ENCODE measurements around the gene CSH2. TPM values are rescaled to one million over a fixed set of nuclear protein-coding genes. Genes with fewer than 3 reads are reported as not detected.

The CSH2 gene
- total and polyA plus RNA-seq, 9 of the 15 experiments (the other 6 are each of a cell fraction or from before 2014, with no cell fraction given): not detected

DNA sequence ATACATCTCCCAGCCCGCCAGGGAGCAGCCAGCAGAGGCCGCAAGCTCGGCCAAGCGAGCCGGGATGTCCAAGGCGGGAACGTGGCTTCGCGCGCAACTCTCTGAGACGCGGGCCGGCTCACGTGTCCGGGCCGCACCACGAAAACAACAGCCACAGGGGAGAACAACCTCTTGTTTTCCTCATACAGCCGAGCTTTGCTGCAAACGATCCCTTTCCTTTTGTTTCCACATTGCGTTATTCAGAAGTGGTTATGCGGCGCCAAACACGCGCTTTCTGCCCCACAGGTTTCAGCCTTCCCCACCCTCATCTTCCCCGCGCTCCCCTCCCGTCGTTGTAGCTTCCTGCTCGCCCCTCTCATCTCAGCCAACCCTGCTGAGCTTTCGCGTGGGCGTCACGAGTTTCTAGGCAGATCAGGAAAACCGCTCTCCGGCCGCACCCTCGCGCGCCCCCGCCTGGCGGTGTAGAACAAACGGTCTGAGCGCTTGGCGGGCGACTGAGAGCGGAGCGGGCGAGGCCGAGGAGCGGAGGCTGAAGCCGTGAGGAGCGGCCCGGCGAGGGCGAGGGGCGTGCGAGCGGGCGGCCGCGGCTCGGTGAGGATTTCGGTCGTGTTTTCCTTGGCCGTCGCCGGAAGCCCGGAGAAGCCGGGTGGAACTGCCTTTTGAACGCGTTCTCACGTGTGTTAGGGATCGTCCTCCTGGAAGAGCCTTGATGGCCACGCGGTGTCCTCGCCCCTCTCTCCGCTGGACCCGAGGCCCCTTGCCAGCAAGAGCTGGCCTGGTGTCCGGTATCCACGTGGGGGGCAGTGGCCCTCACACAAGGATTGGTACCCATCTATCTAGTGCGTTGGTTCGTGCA is 24.4 kb downstream of the CSH2 start (continued):
- TF ChIP-seq, protein P1, sequence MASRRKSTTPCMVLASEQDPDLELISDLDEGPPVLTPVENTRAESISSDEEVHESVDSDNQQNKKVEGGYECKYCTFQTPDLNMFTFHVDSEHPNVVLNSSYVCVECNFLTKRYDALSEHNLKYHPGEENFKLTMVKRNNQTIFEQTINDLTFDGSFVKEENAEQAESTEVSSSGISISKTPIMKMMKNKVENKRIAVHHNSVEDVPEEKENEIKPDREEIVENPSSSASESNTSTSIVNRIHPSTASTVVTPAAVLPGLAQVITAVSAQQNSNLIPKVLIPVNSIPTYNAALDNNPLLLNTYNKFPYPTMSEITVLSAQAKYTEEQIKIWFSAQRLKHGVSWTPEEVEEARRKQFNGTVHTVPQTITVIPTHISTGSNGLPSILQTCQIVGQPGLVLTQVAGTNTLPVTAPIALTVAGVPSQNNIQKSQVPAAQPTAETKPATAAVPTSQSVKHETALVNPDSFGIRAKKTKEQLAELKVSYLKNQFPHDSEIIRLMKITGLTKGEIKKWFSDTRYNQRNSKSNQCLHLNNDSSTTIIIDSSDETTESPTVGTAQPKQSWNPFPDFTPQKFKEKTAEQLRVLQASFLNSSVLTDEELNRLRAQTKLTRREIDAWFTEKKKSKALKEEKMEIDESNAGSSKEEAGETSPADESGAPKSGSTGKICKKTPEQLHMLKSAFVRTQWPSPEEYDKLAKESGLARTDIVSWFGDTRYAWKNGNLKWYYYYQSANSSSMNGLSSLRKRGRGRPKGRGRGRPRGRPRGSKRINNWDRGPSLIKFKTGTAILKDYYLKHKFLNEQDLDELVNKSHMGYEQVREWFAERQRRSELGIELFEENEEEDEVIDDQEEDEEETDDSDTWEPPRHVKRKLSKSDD (conservative IDR thresholded peaks at IDR 0.05; ENCODE audit: low read length): peak; percentile 56; the same call in 1 of the 2 replicates
- TF ChIP-seq, protein P2, sequence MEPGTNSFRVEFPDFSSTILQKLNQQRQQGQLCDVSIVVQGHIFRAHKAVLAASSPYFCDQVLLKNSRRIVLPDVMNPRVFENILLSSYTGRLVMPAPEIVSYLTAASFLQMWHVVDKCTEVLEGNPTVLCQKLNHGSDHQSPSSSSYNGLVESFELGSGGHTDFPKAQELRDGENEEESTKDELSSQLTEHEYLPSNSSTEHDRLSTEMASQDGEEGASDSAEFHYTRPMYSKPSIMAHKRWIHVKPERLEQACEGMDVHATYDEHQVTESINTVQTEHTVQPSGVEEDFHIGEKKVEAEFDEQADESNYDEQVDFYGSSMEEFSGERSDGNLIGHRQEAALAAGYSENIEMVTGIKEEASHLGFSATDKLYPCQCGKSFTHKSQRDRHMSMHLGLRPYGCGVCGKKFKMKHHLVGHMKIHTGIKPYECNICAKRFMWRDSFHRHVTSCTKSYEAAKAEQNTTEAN (CRISPR knock-in tag; IDR thresholded peaks at IDR 0.05): peak; percentile 94
- TF ChIP-seq MTF1 (CRISPR knock-in tag; IDR thresholded peaks at IDR 0.05; ENCODE audit: borderline replicate concordance) (peak; percentile 54; the same call in 1 of the 2 replicates), NCOR1 (IDR thresholded peaks at IDR 0.05) (0 out of 2 replicates have a peak, but pooled peaks have one; percentile 13), HDAC2 (IDR thresholded peaks at IDR 0.05) (peak; percentile 61), CC2D1A (IDR thresholded peaks at IDR 0.05) (no peak; the same call in 1 of the 2 replicates), ZNF24 (IDR thresholded peaks at IDR 0.05) (peak; percentile 69; the same call in 1 of the 2 replicates), CREBBP (IDR thresholded peaks at IDR 0.05; ENCODE audit: low read depth, low read length) (no peak), ZNF174 (CRISPR knock-in tag; IDR thresholded peaks at IDR 0.05) (peak; percentile 76; the same call in 1 of the 2 replicates), PHB (CRISPR knock-in tag; IDR thresholded peaks at IDR 0.05) (peak; percentile 91), CTBP1 (IDR thresholded peaks at IDR 0.05; ENCODE audit: borderline replicate concordance) (peak; percentile 76; the same call in 1 of the 2 replicates), TEAD2 (tag; IDR thresholded peaks at IDR 0.05) (no peak), ZNF707 (CRISPR knock-in tag; conservative IDR thresholded peaks at IDR 0.05) (0 out of 2 replicates have a peak, but pooled peaks have one; percentile 58), PYGO2 (tag; IDR thresholded peaks at IDR 0.05) (no peak), SIX5 (IDR thresholded peaks at IDR 0.05; ENCODE audit: borderline replicate concordance in 1 of 2, insufficient read depth in 1 of 2, low read depth in 1 of 2, low read length in 2 of 2) (peak; percentile 40 to 56; a peak in 2 of 4 replicates), C11orf30 (IDR thresholded peaks at IDR 0.05; ENCODE audit: low read depth) (no peak)
- TF ChIP-seq, protein P3, sequence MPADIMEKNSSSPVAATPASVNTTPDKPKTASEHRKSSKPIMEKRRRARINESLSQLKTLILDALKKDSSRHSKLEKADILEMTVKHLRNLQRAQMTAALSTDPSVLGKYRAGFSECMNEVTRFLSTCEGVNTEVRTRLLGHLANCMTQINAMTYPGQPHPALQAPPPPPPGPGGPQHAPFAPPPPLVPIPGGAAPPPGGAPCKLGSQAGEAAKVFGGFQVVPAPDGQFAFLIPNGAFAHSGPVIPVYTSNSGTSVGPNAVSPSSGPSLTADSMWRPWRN (IDR thresholded peaks at IDR 0.05; ENCODE audit: low read depth): peak; percentile 75
- TF ChIP-seq, protein P4, sequence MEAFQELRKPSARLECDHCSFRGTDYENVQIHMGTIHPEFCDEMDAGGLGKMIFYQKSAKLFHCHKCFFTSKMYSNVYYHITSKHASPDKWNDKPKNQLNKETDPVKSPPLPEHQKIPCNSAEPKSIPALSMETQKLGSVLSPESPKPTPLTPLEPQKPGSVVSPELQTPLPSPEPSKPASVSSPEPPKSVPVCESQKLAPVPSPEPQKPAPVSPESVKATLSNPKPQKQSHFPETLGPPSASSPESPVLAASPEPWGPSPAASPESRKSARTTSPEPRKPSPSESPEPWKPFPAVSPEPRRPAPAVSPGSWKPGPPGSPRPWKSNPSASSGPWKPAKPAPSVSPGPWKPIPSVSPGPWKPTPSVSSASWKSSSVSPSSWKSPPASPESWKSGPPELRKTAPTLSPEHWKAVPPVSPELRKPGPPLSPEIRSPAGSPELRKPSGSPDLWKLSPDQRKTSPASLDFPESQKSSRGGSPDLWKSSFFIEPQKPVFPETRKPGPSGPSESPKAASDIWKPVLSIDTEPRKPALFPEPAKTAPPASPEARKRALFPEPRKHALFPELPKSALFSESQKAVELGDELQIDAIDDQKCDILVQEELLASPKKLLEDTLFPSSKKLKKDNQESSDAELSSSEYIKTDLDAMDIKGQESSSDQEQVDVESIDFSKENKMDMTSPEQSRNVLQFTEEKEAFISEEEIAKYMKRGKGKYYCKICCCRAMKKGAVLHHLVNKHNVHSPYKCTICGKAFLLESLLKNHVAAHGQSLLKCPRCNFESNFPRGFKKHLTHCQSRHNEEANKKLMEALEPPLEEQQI (IDR thresholded peaks at IDR 0.05): peak; percentile 77
- TF ChIP-seq, protein P5, sequence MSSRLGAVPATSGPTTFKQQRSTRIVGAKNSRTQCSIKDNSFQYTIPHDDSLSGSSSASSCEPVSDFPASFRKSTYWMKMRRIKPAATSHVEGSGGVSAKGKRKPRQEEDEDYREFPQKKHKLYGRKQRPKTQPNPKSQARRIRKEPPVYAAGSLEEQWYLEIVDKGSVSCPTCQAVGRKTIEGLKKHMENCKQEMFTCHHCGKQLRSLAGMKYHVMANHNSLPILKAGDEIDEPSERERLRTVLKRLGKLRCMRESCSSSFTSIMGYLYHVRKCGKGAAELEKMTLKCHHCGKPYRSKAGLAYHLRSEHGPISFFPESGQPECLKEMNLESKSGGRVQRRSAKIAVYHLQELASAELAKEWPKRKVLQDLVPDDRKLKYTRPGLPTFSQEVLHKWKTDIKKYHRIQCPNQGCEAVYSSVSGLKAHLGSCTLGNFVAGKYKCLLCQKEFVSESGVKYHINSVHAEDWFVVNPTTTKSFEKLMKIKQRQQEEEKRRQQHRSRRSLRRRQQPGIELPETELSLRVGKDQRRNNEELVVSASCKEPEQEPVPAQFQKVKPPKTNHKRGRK (tag; IDR thresholded peaks at IDR 0.05): no peak

All from K562 (cell line).